ENCODE measurements around the gene LZTS2.
A peak's percentile ranks its signal among the peaks of the same experiment; 100 is the strongest.

The LZTS2 gene

DNA sequence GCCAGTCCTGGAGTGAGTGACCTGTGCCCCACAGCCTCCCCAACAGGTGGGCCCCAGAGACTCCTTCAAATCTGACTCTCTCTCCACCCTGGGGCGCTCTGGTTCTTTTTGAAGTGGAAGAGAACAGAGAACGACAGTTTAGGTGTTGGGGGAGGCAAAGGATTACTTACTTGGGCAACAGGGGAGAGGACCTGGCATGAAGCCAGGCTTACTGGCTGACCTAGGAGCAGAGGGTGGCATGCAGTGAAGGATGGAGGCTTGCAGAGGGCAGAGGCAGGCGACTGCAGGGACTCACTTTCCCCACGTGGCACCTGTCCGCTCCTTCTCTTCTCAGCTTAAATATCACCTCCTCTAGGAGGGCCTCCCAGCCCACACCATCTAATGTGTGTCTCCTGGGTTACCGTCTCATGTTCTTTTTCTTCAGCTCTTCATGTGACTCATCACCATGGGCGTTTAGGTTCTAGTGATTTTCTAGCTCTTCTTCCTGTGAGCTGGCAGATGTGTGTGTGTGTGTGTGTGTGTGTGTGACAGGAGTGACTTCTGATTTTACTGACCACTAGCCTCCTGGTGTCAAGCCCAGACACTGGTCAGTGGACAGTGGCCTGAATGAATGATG, 15.5 kb downstream of the LZTS2 start:
- no peak for DNase-seq

DNA sequence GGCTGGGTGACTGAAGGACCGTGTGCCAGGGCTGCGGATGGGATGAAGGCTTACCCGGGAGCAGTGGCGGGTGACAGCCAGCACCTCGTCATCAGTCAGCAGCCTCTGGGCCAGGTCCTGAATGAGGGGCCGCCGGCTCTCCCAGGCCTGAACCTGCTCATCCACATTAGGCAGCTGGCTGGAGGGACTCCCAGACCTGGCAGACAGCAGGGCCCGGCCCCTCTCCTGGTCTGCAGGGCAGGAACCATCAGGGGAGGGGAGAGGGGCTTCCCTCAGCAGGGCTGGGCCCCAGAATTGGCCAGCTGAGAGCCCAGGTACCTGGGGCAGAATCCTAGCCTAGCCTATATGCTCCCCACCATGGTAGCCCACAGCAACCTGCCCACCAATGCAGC, 16.0 kb downstream of the LZTS2 start:
- no peak for DNase-seq

DNA sequence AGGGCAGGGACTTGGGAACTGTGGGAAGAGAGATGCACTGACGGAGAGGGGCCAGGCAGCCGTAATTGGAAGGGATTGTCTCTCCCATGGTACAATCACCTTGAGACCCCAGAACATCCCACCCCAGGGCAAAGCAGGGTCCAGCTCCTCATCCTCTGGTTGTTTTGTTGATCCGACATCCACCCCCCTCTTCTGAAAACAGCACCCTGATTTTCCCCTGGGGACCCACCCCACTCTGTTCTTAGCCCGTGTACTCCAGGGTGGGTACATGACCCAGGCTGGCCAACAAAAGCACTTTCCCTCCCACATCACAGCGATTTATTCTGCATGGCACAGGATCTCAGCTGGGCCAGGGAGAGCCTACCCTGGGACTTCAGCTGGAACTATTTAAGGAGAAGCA, 17.2 kb downstream of the LZTS2 start:
- DNase-seq: no peak

DNA sequence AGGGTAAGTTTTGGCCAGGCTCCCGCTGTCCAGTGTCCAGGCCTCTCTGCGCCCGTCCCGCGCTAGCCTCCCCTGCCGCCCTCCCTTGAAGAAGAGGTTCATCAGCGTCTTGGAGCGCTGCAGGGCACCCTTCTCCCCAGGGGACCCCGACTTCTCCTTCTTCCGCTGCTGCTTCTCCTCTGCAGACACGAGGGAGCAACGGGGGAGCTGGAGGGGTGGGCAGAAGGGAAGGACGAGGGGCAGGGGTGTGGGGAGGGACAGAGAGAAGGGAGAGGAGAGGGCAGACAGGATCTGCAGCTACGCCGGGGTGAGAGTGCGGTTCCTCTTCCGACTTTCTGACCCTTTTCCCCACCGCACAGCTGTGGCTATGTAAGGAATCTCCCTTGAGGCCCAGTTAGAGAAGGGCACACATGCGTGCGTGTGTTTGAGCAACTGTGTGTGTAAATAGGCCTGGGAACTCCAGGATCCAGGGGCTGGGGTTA, 18.6 kb downstream of the LZTS2 start:
- DNase-seq: no peak

DNA sequence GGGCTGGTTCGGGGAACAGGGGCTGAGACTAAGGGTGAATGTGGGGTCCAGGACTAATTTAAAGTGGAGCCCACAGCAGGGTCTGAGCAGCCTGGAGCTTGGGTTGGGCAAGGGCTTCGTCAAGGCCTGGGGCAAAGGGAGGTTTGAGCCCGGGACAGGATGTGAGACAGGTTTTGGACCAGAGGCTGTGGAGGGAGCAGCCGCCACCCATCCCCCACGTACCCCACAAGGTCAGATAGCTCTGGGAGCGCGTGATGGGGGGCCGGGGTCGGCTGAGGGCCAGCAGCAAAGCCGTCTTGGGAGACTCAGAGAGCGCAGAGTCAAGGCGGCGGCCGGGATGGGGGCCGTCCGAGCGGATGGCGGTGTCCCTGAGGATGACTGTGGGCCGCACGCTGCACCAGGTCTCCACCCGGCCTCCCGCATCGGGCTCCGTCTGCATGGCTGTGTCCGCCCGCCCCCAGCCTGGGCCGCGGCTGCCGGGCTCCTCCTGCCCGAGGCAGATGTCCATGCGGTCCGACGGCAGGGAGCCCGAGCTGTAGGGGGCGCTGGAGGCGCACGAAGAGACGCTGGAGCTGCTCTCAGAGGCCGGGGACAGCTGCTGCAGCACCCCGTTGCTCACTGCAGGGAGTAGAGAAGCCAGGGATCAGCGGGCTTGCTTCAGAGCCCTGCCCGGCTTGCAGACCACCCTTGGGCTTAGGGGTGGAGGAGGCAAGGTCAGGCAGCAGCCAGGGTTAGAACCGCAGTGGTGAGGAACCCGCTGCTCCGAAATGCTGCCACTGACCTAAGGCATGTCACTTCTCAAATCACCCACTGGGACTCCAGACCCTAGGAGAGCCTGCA, 19.2 kb downstream of the LZTS2 start:
- peak; percentile 60 for DNase-seq

DNA sequence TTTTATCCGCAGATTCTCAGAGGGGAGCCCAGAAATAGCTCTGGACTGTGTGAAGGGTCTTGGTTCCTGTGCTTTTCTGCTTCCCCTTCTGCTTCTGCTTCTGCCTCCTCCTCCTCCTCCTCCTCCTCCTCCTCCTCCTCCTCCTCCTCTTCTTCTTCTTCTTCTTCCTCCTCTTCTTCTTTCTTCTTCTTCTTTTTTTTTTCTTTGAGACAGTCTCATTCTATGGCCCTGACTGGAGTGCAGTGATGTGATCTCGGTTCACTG, 19.8 kb downstream of the LZTS2 start:
- DNase-seq: no peak

DNA sequence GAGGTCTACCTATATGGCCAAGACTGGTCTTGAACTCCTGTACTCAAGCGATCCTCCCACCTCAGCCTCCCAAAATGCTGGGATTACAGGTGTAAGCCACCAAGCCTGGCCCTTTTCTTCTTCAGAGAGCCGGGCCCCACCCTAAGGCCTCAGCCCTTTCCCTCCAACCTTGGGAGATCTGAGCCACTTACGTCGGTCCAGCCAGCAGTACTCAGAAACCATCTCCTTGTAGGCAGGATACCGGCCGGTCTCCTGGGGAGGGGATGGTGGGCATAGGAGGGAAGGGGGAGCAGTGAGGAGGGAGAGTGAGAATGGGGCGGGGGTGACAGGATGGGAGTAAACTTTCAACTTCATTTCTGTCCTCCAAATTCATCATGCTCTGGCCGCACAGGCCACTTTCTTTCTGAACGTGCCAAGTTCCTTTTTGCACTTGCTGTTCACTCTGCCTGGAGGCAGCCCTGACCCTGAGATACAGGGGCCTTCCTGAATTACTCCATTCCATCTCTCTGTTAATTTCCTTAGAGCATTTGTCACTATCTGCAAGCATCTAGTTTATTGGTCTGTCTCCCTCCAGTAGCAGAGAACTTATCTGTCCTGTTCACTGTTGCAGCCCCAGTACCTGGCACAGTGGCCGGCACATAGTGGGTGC, 20.9 kb downstream of the LZTS2 start:
- DNase-seq: no peak

DNA sequence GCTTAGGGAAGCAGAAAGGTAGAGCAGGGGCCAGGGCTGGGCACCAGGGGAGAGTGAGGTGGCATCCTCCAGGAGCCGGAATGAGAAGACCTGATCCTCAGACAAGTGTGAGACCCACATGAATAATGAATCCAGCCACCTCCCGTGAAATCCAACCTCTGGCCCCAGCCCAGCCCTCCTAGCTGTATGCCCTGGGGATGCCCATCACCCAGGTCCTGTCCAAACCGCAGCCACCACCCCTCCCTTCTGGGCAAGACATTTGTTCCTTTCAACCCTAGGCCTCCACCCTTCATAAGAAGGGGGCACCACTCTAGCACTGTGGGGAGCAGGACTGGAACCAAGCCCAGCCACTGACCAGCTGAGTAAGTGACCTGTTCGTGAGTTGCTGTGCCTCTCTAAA, 21.6 kb downstream of the LZTS2 start:
- no peak for DNase-seq

DNA sequence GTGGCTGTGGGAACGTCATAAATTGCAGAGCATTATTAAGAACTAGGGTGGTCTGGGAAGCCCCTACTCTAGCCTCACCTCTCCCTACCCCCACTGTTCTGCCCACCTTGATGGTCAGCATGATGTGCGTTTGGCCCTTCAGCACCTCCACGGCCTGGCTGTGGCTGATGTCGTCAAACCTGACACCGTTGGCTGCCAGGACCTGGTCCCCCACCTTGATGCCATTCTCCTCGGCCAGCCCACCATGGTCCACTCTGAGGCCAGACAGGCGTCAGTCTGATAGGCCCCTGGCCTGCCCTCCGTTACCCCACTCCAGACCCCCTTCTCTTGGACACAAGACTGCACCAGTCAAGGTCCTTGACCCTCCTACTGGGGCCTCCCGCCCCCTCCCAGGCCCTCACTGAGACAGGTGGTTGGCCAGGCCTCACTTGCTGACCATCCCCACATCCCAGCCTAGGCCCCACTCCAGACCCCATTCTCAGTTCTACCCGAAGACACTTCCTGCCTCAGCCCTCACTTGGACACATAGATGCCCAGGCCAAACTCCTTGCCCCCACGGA, 22.2 kb downstream of the LZTS2 start:
- DNase-seq: no peak

DNA sequence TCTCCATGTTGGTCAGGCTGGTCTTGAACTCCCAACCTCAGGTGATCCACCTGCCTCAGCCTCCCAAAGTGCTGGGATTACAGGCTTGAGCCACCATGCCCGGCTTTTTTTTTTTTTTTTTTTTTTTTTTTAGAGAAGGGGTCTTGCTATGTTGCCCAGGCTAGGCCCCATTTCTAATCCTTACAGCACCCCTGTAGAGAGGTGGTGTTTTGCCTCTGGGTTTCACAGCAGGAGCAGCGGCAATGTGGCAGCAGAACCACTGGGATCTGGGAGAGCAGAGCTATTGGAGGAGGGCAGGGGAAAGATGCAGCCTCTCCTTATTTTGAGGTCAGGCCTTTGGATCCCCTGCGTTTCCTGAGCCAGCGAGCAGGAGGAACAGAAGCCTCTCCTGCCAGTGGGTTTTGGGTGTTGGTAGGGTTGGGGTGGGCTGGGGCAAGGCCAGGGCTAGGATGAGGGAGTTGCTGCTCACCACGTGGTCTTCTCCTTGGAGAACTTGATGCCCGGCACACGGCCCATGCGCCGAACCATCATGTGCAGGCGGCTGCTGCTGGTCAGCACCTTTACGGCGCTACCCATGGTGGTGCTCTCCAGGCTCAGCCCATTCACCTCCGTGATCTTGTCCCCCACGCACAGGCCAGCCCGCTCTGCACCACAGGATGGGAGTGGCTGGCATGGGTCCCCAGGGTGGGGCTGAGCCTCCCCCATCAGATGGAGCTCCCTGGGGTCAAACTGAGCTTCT, 23.5 kb downstream of the LZTS2 start:
- no peak for DNase-seq

DNA sequence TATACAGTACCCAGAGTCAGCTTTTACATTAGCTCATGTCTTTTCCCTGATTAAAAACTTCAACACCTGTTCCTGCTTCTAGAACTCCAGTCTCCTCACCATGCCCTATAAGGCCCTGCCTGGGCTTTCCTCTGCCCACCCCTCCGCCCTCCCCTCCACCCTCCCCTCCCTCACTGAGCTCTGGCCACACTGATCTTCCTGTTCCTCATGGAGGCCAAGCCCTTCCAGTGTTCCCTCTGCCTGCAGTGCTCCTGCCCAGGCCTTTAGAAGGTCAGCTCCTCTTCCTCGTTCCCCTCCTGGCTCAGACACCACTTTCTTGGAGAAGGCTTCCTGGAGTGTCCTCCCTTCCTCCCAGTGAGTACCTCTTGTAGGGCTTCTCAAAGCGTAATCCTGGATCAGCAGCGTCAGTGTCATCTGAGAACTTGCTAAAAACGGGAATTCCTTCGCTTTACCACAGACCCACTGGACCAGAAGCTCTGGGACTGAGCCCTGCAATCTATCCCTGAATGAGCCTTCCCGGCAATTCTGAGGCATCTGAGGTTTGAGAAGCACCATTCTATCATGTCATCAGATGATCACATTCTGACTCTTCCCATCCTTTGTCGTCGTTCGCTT, 27.6 kb downstream of the LZTS2 start:
- no peak for DNase-seq

DNA sequence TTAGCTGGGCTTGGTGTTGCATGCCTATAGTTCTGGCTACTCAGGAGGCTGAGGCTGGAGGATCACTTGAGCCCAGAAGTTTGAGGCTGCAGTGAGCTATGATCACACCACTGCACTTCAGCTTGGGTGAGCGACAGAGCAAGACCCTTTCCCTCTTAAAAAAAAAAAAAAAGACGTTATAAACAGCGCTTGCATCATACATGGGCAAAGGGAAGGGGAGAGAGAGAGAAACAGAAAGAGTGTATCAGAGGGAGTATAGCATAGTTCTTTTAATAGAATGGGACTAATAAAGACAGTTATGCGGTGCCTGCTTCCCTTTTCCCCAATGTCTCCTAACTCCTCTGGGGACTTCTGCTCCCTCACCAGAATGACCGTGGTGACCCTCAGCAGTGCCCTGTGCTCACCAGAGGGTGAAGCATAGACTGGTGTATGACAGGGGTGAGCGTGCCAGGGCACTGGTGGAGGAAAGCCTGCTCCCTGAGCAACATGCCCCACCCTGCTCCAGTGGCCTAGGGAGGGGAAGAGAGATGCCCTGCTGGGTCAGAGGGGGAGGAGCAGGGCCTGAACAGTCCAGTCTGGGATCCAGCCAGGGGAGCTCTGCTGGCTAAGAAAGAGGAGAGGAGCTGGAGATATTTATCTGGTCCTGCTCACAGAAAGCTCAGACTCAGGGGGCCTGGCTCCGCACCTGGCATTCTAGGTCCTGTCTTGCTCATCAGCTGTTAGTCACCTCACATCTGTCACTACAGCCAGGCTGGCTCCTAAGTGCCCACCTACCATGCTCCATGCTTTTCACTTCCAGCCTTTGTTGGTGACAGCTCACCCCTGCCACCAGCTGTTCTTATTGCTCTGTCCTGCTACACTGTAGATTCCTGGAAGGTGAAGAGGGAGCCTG, 29.1 kb downstream of the LZTS2 start:
- no peak for DNase-seq

DNA sequence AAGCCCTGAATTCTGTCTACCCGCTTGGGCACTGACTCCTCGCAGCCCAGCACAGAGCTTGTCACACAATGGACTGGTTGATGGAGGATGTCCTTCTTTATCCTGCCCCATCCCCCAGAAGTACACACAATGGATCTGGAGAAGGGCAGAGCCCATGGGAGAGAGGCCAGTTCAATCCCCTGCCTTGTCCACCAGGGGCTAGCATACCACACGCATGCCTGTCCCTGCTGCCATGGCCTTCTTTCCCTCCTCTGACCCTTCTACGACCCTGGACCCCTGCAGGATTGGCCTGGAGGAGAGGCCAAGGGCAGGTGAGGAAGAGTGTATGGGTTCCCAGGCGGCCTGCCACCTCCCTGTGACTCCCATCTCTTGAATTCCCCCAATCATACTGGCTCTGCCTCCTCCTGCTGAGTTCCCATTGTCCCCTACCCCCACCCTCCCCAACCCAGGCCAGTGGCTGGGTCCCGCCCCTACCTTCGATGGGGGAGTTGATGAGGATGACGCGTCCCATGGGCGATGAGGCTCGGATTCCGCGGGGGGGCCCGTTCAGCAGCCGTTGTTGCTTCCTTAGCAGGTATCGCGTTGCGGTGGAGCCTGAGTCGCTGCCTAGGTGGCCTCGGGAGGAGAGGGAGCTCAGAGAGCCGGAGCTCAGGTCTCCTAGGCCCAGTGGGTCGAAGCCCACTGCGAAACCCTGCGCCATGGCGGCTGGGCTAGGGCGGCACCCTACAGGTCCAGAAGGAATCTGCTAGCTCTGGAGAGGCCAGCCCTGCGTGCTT, 30.1 kb downstream of the LZTS2 start:
- no peak for DNase-seq

DNA sequence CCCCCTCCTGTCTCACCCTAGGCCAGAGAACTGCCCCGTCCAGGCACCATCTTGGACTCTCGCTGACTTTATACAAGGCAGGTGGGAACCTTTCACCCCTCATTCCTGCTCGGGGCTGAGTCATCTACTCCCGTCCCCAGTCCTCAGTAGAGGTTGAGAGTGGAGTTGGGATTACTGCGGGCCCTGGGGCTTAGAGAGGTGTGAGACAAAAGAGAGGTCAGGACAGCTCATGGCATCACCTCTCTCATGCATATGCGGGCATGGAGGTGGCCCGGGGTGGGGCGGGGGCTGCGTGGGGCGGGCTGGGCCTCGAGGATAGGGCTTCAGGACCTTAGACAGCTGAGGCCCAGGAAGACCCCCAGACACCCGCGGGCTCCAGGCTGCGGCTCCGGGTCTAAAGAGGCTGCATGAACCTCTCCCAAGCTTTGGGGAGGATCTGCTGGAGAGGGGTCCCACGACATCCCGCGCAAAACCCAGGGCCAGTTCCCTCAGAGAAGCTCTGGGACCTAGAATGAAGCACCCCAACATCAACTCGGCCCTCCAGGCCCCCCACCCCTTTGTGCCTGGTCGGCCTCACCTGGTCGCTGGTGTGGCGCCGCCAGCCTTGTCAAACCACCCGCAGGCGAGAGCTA, 31.0 kb downstream of the LZTS2 start:
- no peak for DNase-seq

DNA sequence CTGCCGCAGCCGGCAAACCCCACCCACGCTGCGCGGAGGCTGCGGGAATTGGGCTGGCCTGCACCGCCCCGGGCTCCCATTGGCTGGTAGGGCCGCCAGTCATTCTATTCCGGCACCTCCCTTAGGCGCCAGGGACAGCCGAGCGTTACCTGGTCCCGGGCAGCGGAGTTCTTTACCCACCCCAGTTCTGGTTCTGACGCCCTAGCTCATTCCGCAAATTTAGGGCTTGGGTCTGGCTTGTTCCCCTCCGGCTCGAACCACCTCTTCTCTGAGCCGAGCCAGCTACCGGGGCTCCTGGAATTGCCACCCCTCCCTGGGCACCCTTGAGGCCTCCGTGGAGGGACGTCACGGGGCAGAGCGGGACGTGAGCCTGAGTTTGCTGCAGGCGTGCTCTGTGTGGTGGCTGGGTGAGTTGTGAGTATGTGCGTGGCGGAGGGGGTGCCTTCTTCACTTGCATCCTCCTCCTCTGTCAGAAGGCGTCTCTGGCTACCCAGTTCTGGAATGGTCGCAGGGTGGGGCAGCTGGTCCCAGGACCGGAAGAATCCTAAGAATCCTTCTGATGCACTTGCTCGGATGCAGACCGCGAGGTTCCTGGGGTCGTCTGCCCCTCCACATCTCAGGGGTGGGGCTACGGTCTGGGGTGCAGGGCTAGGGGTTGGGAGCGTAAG, 31.7 kb downstream of the LZTS2 start, which contains the start of the genes PDZD7 and SFXN3:
TSS of gene PDZD7 (minus strand) at position 2 of the 668 bp plus-strand sequence. CDS start 910 bp downstream, outside the sequence.
TSS of gene SFXN3 (plus strand) at position 107 of the 668 bp plus-strand sequence. CDS start 3,461 bp downstream, outside the sequence.
- peak; percentile 56 for DNase-seq

DNA sequence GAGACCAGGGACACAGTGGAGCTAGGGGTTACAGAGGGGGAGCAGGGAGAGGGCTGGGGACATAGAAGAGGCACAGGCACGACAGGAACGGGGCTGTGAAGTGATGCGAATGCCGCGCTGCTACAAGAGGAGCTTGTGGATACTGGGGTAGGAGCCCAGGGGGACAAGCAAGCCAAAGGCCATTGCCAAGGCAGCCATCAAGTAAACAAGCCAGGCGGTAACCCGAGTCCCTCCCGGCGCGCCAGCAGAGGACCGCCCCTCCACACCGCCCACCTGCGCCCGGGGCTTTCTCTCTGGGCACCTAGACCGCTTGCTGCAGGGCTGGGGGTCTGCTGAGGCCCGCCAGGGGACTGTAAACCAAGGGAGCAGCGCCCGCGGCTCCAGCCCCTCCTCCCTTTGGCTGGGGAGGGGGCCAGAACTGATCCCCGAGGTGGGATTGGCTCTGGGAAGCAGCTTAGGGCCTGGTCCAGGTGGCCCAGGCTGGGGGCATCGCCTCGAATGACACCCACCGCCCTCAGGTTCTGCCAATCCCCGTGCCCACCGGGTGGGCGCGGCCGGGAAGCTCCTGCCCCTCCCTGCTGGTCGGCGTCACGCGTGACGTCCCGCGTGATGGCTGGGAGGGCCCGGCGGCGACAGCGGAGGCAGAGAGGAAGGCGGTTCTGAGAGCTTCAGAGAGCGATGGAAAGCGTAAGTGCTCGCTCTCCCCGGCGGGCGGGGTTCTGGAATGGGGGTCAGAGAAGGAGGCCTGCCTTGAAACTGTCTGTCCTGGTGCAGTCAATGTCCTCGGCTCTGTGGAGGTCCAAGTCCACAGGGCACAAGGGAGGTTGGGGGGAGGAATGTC, 32.4 kb downstream of the LZTS2 start:
- peak; percentile 53 for DNase-seq

DNA sequence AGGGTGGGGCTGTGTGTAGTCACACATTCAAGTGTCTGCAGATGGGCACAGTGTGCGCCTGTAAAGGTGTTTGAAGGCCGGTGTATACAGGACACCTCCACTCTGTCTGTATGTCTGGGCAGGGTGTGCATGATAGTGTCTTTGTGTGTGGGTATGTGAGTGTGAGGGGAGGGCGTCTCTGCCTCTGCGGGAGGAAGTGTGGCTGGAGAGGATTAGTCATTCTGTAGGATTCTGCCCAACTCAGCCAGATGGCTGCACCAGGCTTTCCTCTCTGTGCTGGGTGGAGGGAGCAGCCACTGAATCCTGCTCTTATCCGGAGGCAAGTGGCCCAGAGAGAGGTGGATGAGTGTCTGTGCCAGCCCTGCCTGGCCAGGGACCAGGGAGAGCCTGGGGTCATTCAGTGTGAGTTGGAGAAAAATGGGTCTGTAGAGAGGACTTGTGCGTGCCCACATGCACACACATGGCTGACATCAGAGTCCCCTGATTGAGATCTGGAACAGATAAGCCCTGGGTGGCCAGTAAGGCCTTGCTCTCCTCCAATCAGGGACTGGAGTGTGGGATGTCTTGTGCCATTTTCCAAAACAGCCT, 33.1 kb downstream of the LZTS2 start:
- DNase-seq: peak; percentile 53

DNA sequence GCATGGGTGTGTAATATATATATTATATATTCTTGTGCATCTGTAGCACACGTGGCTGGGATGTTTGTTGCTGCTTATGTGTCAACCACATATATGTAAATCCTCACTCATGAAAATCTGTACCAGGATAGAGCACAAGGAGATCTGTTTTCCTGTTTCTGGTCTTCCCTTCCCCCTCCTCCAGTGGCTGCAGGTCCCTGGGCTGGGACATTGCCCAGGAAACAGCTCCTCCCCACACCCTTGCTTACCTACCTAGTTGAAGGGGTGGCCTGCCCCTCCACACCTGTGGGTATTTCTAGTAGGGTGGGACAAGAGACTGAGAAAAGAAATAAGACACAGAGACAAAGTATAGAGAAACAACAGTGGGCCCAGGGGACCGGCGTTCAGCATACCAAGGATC, 33.7 kb downstream of the LZTS2 start:
- DNase-seq: no peak

Data from KG1 (cell line).